Ectodermal cell (in vitro differentiated cells): ENCODE data around the gene MRPL41.
"Not testable (repeated sequence)": the region's sequence is repeated elsewhere in the genome, so short reads cannot be mapped to it uniquely, and the experiment has no call there.

Source experiments
- H3K27ac ChIP-seq: 2 replicates; pipeline ENCODE4 v1.7.0; 2013; ENCODE audit warnings: mild to moderate bottlenecking, low read depth, low read length; ENCODE audit not compliant: insufficient read depth, poor library complexity, severe bottlenecking
- H3K27me3 ChIP-seq: 2 replicates; pipeline ENCODE4 v1.7.0; 2013; ENCODE audit warnings: mild to moderate bottlenecking, low read length; ENCODE audit not compliant: insufficient read depth, control insufficient read depth, poor library complexity, severe bottlenecking
- H3K36me3 ChIP-seq: one replicate; pipeline ENCODE4 v1.7.0; 2013; ENCODE audit warnings: low read length; ENCODE audit not compliant: control insufficient read depth, insufficient read depth
- H3K4me1 ChIP-seq: one replicate; pipeline ENCODE4 v1.7.0; 2013; ENCODE audit warnings: low read length; ENCODE audit not compliant: control insufficient read depth, insufficient read depth
- H3K4me3 ChIP-seq: 2 replicates; pipeline ENCODE4 v1.7.0; 2013; ENCODE audit warnings: low read depth, low read length, control low read depth; ENCODE audit not compliant: insufficient read depth
- H3K9me3 ChIP-seq: 2 replicates; pipeline ENCODE4 v1.7.0; 2013; ENCODE audit warnings: mild to moderate bottlenecking, low read length, moderate library complexity; ENCODE audit not compliant: control insufficient read depth
- WGBS, 2 experiments: methylation state at CpG; one replicate each; pipeline ENCODE4 v1.1.7; 2013; ENCODE audit warnings: missing lambda C conversion rate in 2 of 2; 5-methylcytosine and 5-hydroxymethylcytosine counted together

Gene MRPL41

DNA sequence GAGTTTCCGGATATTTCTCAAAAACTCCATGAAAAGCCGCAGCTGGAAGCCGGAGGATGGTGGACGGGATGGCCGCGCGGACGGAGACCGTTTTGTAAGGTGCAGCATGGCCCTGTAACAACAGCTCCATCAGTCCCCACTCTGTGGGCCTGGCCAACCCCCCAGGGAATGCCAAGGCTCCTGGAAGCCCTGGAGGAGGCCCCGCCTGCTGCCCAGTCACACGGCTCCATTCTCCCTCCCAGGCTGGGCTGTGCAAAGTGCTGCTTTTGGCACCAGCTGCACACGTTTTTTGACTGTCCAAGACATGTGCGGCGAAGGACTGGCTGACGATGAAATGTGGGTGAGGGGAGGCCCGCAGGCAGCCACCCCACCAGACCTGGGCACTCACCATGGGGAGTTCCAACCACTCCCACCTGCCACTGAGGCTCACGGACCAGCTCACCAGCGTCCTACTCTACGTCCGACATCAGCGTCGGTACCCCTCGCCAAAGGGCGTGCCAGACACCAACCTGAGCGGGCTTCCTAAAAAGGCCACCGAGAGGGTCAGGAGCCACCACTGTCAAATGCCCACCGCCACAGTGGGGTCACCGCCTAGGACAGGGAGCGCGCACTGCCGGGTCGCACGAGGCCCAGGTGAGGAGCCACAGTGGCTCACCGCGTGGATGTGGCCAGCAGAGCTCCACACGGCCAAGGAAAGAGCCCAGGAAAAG is 28.8 kb upstream of the MRPL41 start:
- no peak overlapping the region for H3K27ac ChIP-seq
- H3K27me3 ChIP-seq: no peaks in the 10 kb centered on the region
- WGBS, 2 experiments: 94 to 96% methylated on average over 36 of the region's 36 CpGs
- H3K4me1 ChIP-seq: no peaks in the 10 kb centered on the region
- H3K9me3 ChIP-seq: no peaks in the 10 kb centered on the region
- no peak overlapping the region for H3K4me3 ChIP-seq
- no peaks in the 10 kb centered on the region for H3K36me3 ChIP-seq

DNA sequence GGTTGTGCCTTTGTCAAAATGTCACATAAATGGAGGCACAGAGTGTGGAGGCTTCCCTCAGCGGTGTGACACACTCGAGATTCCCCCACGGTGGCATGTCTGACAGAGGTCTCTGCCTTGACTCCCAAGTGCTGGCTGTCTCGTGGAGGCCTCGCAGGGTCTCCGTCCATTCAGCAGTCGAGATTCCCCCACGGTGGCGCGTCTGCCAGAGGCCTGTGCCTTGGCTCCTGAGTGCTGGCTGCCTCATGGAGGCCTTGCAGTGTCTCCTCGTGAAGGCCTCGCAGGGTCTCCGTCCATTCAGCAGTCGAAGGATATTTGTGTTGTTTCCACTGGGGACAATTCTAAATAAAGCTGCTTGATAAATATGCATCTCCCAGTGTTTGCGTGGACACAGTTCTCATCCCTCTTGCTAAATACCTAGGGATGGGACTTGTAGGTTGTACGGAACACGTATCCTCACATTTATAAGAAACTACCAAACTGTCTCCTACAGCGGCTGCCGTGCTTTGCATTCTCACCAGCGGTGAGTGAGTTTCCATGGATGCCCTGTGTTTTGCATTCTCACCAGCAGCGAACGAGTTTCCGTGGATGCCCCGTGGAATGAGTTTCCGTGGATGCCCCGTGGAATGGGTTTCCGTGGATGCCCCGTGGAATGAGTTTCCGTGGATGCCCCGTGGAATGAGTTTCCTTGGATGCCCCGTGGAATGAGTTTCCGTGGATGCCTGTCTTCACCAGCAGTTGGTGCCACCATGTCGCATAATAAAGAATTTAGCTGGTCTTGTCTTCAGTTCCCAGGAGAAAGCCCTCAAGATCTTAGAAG is 27.3 kb upstream of the MRPL41 start:
- no peaks in the 10 kb centered on the region for H3K27me3 ChIP-seq
- no peak overlapping the region for H3K27ac ChIP-seq
- H3K9me3 ChIP-seq: no peaks in the 10 kb centered on the region
- no peaks in the 10 kb centered on the region for H3K4me1 ChIP-seq
- WGBS, 2 experiments: 93 to 95% methylated on average over 33 of the region's 33 CpGs
- no peak overlapping the region for H3K4me3 ChIP-seq
- H3K36me3 ChIP-seq: no peaks in the 10 kb centered on the region

DNA sequence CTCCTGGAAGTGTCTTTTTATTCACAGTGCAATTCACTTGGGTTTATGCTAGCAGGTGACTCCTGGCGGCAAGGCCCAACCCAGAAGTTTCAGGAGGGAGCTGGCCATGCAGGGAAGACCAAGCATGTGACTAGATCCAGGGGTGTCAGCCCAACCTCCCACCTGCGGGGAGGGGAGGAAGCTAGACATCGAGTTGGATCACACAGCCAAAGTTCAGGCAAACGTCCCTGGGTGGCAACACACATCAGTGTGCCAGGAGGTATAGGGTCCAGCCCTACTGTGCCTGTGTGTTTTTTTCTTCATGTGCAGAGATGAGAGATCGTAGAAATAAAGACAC is 26.7 kb upstream of the MRPL41 start:
- Histone ChIP-seq H3K36me3 (no peaks in the 10 kb centered on the region), H3K4me1 (no peaks in the 10 kb centered on the region), H3K27ac (no peak overlapping the region), H3K27me3 (no peaks in the 10 kb centered on the region), H3K9me3 (no peaks in the 10 kb centered on the region), H3K4me3 (no peak overlapping the region)
- 84 to 90% methylated on average over 4 of the region's 5 CpGs for WGBS, 2 experiments

DNA sequence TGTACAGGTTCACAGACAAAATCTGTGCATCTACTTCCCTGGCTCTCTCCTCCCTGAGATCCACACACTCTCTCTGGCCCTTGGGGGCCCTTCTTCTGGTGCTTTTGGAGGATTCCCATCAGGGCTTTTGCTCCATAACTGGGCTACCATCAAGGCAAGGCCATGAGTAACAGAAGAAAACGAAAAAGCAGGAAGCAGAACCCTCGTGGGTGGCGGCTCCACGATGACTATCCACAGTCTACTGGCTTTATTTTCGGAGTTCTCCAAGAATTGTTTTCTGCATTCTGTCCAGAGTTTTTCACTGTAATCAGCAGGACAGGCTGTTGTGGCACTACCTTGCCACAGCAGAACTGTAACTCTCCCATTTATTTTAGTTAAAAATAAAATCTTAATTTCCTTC is 21.3 kb upstream of the MRPL41 start:
- no peak overlapping the region for H3K27ac ChIP-seq
- WGBS, 2 experiments: 90 to 93% methylated on average over 5 of the region's 5 CpGs

DNA sequence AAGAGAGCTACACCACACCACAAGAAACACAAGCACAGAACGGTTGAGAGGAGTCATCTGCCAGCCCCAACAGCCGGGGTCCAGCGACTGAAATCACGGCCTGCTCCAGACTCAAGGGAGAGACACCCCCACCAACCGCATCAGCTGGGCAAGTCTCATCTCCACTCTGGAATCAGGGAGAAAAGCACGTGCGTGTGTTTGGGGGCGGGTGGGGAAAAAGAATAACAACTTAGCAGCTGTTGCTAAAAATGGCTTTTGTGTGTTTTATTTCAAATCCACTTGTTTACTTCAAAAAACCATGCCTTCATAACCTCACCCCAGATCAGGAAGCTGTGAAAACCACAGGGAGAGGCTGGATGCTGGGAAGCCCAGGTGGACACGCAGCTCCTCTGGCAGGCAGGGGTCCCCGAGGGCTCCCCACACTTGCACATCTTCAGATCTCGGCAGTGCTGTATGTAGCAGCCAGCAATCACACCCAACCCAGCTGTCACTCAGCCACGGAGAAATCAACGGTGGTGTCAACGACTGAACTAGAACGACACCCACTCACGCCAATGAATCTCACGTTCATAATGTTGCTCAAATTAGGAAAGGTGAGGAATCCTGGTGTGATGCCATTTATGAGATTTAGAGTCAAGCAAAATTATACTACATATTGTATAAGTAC is 20.4 kb upstream of the MRPL41 start:
- Histone ChIP-seq H3K36me3 (no peaks in the 10 kb centered on the region), H3K27me3 (no peaks in the 10 kb centered on the region), H3K4me1 (no peaks in the 10 kb centered on the region), H3K27ac (no peak overlapping the region), H3K9me3 (no peaks in the 10 kb centered on the region), H3K4me3 (no peak overlapping the region)
- 91% methylated on average over 17 of the region's 17 CpGs for WGBS, 2 experiments

More for the DNA sequence above, 21.3 kb upstream of the MRPL41 start:
- Histone ChIP-seq H3K27me3 (no peaks in the 10 kb centered on the region), H3K9me3 (no peaks in the 10 kb centered on the region), H3K36me3 (no peaks in the 10 kb centered on the region), H3K4me1 (no peaks in the 10 kb centered on the region), H3K4me3 (no peak overlapping the region)

DNA sequence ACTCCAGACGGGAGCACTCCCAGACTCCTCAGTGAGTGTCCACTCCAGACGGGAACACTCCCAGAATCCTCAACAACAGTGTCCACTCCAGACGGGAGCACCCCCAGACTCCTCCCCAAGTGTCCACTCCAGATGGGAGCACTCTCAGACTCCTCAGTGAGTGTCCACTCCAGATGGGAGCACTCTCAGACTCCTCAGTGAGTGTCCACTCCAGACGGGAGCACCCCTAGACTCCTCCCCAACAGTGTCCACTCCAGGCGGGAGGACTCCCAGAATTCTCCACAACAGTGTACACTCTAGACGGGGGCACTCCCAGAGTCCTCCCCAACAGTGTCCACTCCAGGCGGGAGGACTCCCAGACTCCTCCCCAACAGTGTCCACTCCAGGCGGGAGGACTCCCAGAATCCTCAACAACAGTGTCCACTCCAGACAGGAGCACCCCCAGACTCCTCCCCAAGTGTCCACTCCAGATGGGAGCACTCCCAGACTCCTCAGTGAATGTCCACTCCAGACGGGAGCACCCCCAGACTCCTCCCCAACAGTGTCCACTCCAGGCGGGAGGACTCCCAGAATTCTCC is 18.7 kb upstream of the MRPL41 start:
- not testable (repeated sequence) for H3K27ac ChIP-seq, H3K4me3 ChIP-seq, H3K9me3 ChIP-seq, H3K36me3 ChIP-seq, H3K4me1 ChIP-seq, H3K27me3 ChIP-seq
- 89 to 93% methylated on average over 10 of the region's 10 CpGs for WGBS, 2 experiments

DNA sequence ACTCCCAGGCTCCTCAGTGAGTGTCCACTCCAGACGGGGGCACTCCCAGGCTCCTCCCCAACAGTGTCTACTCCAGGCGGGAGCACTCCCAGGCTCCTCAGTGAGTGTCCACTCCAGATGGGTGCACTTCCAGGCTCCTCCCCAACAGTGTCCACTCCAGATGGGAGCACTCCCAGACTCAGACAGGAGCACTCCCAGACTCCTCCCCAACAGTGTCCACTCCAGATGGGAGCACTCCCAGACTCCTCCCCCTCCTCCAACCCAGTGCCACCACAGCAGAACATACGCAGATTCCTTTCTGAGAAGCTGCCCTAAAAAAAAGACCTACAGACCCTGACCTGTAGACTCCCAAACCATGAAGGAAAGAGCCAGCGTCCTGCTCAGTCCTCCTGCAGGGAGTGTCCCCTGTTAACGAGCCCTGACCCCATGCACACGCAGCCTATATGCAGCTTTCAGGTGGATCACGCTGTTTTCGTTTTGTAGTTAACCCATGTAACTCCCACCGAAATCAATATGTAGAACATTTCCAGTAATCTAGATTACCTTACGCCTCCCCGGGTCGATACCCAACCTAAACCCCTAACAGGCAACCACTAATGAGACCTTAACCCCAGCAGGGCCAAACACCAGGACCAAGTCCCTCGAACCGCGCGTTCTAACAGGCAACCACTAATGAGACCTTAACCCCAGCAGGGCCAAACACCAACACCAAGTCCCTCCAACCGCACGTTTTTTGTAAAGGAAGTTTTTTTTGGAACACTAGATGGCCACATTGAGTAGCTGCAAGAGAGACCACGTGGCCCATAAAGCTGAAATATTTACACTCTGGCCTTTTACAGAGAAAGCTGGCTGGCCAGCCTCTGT is 17.2 kb upstream of the MRPL41 start:
- Histone ChIP-seq H3K27me3 (no peaks in the 10 kb centered on the region), H3K27ac (no peak overlapping the region), H3K4me3 (no peak overlapping the region), H3K36me3 (no peaks in the 10 kb centered on the region), H3K9me3 (no peaks in the 10 kb centered on the region), H3K4me1 (no peaks in the 10 kb centered on the region)
- 69 to 70% methylated on average over 19 of the region's 19 CpGs for WGBS, 2 experiments

DNA sequence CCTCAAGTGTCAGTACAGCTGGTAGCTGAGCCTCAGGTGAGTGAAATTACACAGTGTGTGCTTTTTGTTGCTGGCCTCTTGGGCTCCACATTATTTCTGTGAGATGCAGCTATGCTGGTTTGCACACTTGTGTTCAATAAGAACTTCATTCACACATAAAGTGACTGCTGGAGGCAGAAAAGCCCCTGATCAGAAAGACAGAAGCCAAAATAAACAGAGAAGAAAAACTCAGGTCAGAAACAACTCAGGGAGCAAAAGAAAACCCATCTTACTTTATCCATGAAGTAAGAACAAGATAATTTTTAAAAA is 16.6 kb upstream of the MRPL41 start:
- Histone ChIP-seq H3K4me1 (no peaks in the 10 kb centered on the region), H3K27me3 (no peaks in the 10 kb centered on the region), H3K27ac (no peak overlapping the region), H3K36me3 (no peaks in the 10 kb centered on the region), H3K4me3 (no peak overlapping the region), H3K9me3 (no peaks in the 10 kb centered on the region)

DNA sequence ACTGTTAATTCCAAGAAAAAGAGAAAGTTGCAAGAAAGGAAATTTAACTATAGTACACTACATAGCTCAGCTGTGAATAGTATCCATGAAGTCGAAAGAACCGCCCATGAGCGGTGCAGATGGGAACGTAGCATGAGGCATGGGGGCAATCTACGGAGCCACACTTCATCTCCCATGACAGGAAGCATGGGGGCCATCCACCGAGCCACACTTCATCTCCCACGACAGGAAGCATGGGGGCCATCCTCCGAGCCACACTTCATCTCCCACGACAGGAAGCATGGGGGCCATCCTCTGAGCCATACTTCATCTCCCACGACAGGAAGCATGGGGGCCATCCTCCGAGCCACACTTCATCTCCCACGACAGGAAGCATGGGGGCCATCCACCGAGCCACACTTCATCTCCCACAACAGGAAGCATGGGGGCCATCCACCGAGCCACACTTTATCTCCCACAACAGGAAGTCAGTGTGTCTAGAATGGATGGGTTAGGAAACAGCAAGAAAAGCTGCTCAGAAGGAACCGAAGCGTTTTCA is 15.0 kb upstream of the MRPL41 start:
- not testable (repeated sequence) for H3K27me3 ChIP-seq, H3K4me1 ChIP-seq, H3K36me3 ChIP-seq, H3K4me3 ChIP-seq, H3K27ac ChIP-seq, H3K9me3 ChIP-seq
- 94 to 95% methylated on average over 16 of the region's 16 CpGs for WGBS, 2 experiments
